Panc1 (cell line): Measurements from ENCODE around the gene ERGIC1. TPM values are rescaled to one million over a fixed set of nuclear protein-coding genes. Genes with fewer than 3 reads are reported as not detected.

Experiments used
- ATAC-seq: fragments of 200-7000 bp; cut with Tn5 transposase; 2 replicates; pipeline ENCODE4 v1.9.1; 2020; ENCODE audit warnings: mild to moderate bottlenecking, moderate library complexity
- BruUV-seq: library from RNA; stranded (reverse); fragments of 400-500 nt; replicated peaks from 2 replicates; lab custom pipeline; 2021; lab: Mats Ljungman, UMichigan
- CTCF ChIA-PET: fragments of 300-600 bp; sonication (Branson Sonifier 250); formaldehyde crosslinking; loops from one replicate; lab custom pipeline; 2022; ENCODE audit warnings: antibody characterized with exemption; lab: Charles Lee
- POLR2A ChIA-PET: fragments of 300-600 bp; sonication (Branson Sonifier 250); formaldehyde crosslinking; loops from one replicate; lab custom pipeline; 2022; ENCODE audit warnings: antibody characterized with exemption; lab: Charles Lee
- DNase-seq: peaks from one replicate; pipeline ENCODE4 v3.0.0-alpha.2; 2010; ENCODE audit warnings: low read depth, low spot score
- H3K27ac ChIP-seq: 2 replicates; pipeline ENCODE4 v1.5.1; 2011; ENCODE audit warnings: mild to moderate bottlenecking, low read length, inconsistent platforms
- H3K27me3 ChIP-seq: fragments of 200-500 bp; sonication (Bioruptor generic); 2 replicates; pipeline ENCODE4 v1.6.0; 2014; ENCODE audit warnings: low read length, inconsistent platforms; ENCODE audit not compliant: control insufficient read depth, insufficient read depth
- H3K36me3 ChIP-seq: fragments of 200-500 bp; sonication (Bioruptor generic); 2 replicates; pipeline ENCODE4 v1.5.1; 2014; ENCODE audit warnings: inconsistent platforms, mild to moderate bottlenecking, low read length, moderate library complexity; ENCODE audit not compliant: control insufficient read depth, insufficient read depth
- H3K4me1 ChIP-seq: 2 replicates; pipeline ENCODE4 v1.5.1; 2011; ENCODE audit warnings: inconsistent platforms, mild to moderate bottlenecking, low read length, moderate library complexity; ENCODE audit not compliant: control insufficient read depth, insufficient read depth
- H3K4me3 ChIP-seq, 2 experiments: 2 replicates each; pipeline ENCODE4 v1.5.1; 2011 to 2012; ENCODE audit warnings: low read depth in 2 of 2, low read length in 2 of 2, mild to moderate bottlenecking in 2 of 2, inconsistent platforms in 1 of 2, moderate library complexity in 1 of 2
- H3K9me3 ChIP-seq: fragments of 200-500 bp; sonication (Bioruptor generic); 2 replicates; pipeline ENCODE4 v1.5.1; 2014; ENCODE audit warnings: low read depth, mild to moderate bottlenecking, inconsistent platforms, low read length, moderate library complexity; ENCODE audit not compliant: control insufficient read depth, insufficient read depth
- POLR2AphosphoS5 ChIP-seq: IDR thresholded peaks from 2 replicates; pipeline ENCODE4 v1.6.1; 2012; ENCODE audit warnings: mild to moderate bottlenecking, low read depth, low read length, moderate library complexity
- SIN3A ChIP-seq: IDR thresholded peaks from 2 replicates; pipeline ENCODE4 v1.6.1; 2012; ENCODE audit warnings: low read depth, mild to moderate bottlenecking, low read length, moderate library complexity, borderline replicate concordance; ENCODE audit not compliant: insufficient read depth
- TCF7L2 ChIP-seq: IDR thresholded peaks from 2 replicates; pipeline ENCODE4 v1.6.1; 2011; ENCODE audit warnings: mild to moderate bottlenecking, low read depth, low read length, inconsistent platforms
- in situ Hi-C: cut with HindIII; loops from 2 replicates; pipeline ENCODE4 v1.10.0; 2016; ENCODE audit warnings: low sequenced_read_pairs, low pct_unique_long_range_greater_than_20kb
- intact Hi-C: fragments of 100-400 bp; cut with micrococcal nuclease; formaldehyde crosslinking; loops from one replicate; pipeline ENCODE4 v1.10.0; 2022; ENCODE audit not compliant: unreplicated experiment
- total RNA-seq: library from RNA; stranded (reverse); gene quantifications from one replicate; pipeline ENCODE4 v1.2.1, GENCODE V29; 2021; ENCODE audit not compliant: unreplicated experiment
- TF ChIP-seq, protein P1 (sequence below): fragments of 450-650 bp; IDR thresholded peaks from 2 replicates; pipeline ENCODE4 v1.5.1; 2017; ENCODE audit warnings: mild to moderate bottlenecking
- TF ChIP-seq, protein P2 (sequence below), 2 experiments: IDR thresholded peaks; 2 replicates each; pipeline ENCODE4 v1.6.1; 2011 to 2012; ENCODE audit warnings: low read depth in 2 of 2, control low read depth in 1 of 2, low read length in 1 of 2, mild to moderate bottlenecking in 1 of 2, moderate library complexity in 1 of 2; ENCODE audit not compliant: insufficient read depth in 1 of 2

ERGIC1 gene
- total RNA-seq, 1 experiment from 2014 or later: 206 TPM

DNA sequence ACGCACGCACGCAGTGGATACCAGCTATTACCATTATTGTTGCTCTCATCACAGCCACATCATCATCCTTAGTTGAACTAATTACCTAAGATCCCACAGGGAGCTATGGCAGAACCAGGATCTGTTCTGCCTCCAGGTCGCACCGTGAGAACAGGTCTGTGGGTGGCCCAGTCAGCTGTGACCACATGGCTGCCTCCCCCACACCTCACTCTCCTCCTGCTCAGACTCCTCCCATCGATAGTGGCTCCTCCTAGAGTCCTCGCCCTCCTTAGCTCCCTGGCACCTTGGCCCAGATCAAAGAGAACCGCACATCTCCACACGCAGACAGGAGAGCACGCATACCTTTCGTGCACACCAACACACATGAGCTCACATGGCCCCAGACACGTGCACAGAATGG, 92.7 kb downstream of the ERGIC1 start:
- Histone ChIP-seq H3K27ac (no peak overlapping the region), H3K4me3 (no peak overlapping the region), H3K9me3 (no peaks in the 10 kb centered on the region), H3K36me3 (peaks cover 2% of the 10 kb centered on the region; the same call in 1 of the 2 replicates), H3K4me1 (peaks cover 18% of the 10 kb centered on the region), H3K27me3 (no peaks in the 10 kb centered on the region)
- no TSS peak for BruUV-seq
- TF ChIP-seq SIN3A: no peak
- TF ChIP-seq, protein P1, sequence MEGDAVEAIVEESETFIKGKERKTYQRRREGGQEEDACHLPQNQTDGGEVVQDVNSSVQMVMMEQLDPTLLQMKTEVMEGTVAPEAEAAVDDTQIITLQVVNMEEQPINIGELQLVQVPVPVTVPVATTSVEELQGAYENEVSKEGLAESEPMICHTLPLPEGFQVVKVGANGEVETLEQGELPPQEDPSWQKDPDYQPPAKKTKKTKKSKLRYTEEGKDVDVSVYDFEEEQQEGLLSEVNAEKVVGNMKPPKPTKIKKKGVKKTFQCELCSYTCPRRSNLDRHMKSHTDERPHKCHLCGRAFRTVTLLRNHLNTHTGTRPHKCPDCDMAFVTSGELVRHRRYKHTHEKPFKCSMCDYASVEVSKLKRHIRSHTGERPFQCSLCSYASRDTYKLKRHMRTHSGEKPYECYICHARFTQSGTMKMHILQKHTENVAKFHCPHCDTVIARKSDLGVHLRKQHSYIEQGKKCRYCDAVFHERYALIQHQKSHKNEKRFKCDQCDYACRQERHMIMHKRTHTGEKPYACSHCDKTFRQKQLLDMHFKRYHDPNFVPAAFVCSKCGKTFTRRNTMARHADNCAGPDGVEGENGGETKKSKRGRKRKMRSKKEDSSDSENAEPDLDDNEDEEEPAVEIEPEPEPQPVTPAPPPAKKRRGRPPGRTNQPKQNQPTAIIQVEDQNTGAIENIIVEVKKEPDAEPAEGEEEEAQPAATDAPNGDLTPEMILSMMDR: no peak
- no peak for TF ChIP-seq TCF7L2
- TF ChIP-seq POLR2AphosphoS5: no peak
- TF ChIP-seq, protein P2, sequence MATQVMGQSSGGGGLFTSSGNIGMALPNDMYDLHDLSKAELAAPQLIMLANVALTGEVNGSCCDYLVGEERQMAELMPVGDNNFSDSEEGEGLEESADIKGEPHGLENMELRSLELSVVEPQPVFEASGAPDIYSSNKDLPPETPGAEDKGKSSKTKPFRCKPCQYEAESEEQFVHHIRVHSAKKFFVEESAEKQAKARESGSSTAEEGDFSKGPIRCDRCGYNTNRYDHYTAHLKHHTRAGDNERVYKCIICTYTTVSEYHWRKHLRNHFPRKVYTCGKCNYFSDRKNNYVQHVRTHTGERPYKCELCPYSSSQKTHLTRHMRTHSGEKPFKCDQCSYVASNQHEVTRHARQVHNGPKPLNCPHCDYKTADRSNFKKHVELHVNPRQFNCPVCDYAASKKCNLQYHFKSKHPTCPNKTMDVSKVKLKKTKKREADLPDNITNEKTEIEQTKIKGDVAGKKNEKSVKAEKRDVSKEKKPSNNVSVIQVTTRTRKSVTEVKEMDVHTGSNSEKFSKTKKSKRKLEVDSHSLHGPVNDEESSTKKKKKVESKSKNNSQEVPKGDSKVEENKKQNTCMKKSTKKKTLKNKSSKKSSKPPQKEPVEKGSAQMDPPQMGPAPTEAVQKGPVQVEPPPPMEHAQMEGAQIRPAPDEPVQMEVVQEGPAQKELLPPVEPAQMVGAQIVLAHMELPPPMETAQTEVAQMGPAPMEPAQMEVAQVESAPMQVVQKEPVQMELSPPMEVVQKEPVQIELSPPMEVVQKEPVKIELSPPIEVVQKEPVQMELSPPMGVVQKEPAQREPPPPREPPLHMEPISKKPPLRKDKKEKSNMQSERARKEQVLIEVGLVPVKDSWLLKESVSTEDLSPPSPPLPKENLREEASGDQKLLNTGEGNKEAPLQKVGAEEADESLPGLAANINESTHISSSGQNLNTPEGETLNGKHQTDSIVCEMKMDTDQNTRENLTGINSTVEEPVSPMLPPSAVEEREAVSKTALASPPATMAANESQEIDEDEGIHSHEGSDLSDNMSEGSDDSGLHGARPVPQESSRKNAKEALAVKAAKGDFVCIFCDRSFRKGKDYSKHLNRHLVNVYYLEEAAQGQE (IDR thresholded peaks at IDR 0.05; ENCODE audit: insufficient read depth in 1 of 2, low read depth in 2 of 2, low read length in 1 of 2): no peak
- in situ Hi-C loops: no loop called here
- DNase-seq (no peak), ATAC-seq (no peak)
- ChIA-PET CTCF (interaction anchor here (0.8 kb wide), 1 partner anchor 212 kb away, joined by 4 read pairs; no protein-coding TSS in a partner anchor), POLR2A (no interaction called here)
- intact Hi-C loops: no loop called here

DNA sequence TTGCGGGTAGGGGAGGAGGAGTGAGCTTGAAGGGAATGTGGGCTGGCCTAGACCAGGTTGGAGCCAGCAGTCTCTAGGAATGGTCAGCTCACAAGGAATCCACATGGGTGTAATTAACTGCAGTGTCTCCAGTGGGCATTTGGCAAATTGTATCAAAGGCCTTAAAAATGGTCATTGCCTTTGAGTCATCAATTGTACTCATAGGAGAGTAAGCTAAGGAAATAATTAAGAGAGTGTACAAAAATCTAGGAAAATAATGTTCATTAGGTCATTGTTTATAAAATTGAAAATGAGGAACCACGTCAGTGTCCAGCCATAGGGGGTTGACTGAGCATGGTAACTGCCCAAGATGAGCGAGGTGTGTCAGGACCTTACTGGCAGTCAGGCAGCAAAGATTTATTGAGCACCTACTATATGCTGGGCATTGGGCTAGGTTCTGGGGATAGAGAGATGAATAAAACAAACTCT, 95.4 kb downstream of the ERGIC1 start:
- BruUV-seq: no TSS peak
- DNase-seq: no peak
- H3K36me3 ChIP-seq: no peaks in the 10 kb centered on the region
- H3K27me3 ChIP-seq: no peaks in the 10 kb centered on the region
- no peak overlapping the region for H3K4me3 ChIP-seq
- in situ Hi-C loops: no loop called here
- intact Hi-C loops: no loop called here
- 0 out of 2 replicates have a peak overlapping the region, but pooled peaks have one; percentile 10 for H3K27ac ChIP-seq
- POLR2A ChIA-PET: no interaction called here
- peaks cover 24% of the 10 kb centered on the region for H3K4me1 ChIP-seq
- CTCF ChIA-PET: no interaction called here
- no peak for ATAC-seq
- TF ChIP-seq POLR2AphosphoS5: no peak
- TF ChIP-seq, protein P2 (IDR thresholded peaks at IDR 0.05; ENCODE audit: insufficient read depth in 1 of 2, low read depth in 2 of 2, low read length in 1 of 2): no peak
- no peak for TF ChIP-seq TCF7L2
- TF ChIP-seq, protein P1: no peak
- H3K9me3 ChIP-seq: no peaks in the 10 kb centered on the region
